Activated CD4-positive, alpha-beta memory T cell treated with anti-CD3 and anti-CD28 coated beads, Interleukin-2, amount 10 ng/mL, durations not matched to agents 7 days and 5 days (primary cell): ENCODE measurements around the gene CCL17. TPM values are rescaled to one million over a fixed set of nuclear protein-coding genes. Genes with fewer than 3 reads are reported as not detected.

Source experiments
- CTCF ChIA-PET: fragments of 350-600 bp; sonication (Branson Sonifier 250); formaldehyde crosslinking; loops from one replicate; lab custom pipeline; 2021; ENCODE audit warnings: antibody characterized with exemption, inconsistent platforms; lab: Charles Lee
- POLR2A ChIA-PET: fragments of 350-600 bp; sonication (Branson Sonifier 250); formaldehyde crosslinking; loops from one replicate; lab custom pipeline; 2021; ENCODE audit warnings: antibody characterized with exemption; lab: Charles Lee
- DNase-seq: peaks from one replicate; pipeline ENCODE4 v3.0.0-alpha.2; 2020
- H3K27ac Mint-ChIP-seq: one replicate; pipeline ENCODE4 v1.8.0; 2021; ENCODE audit warnings: mild to moderate bottlenecking, mixed read lengths
- H3K27me3 Mint-ChIP-seq: one replicate; pipeline ENCODE4 v1.8.0; 2021; ENCODE audit warnings: mixed read lengths
- H3K36me3 Mint-ChIP-seq: one replicate; pipeline ENCODE4 v1.8.0; 2021; ENCODE audit warnings: low read depth, mixed read lengths
- H3K4me1 Mint-ChIP-seq: one replicate; pipeline ENCODE4 v1.8.0; 2021; ENCODE audit warnings: mixed read lengths
- H3K4me3 Mint-ChIP-seq: one replicate; pipeline ENCODE4 v1.8.0; 2021; ENCODE audit warnings: mild to moderate bottlenecking, mixed read lengths
- H3K9me3 Mint-ChIP-seq: one replicate; pipeline ENCODE4 v1.8.0; 2021; ENCODE audit warnings: mixed read lengths
- total RNA-seq, 2 experiments: library from RNA; stranded (reverse); gene quantifications; one replicate each; pipeline ENCODE4 v1.2.3, GENCODE V29; 2021

The CCL17 gene
- total RNA-seq, 2 experiments from 2014 or later: not detected

DNA sequence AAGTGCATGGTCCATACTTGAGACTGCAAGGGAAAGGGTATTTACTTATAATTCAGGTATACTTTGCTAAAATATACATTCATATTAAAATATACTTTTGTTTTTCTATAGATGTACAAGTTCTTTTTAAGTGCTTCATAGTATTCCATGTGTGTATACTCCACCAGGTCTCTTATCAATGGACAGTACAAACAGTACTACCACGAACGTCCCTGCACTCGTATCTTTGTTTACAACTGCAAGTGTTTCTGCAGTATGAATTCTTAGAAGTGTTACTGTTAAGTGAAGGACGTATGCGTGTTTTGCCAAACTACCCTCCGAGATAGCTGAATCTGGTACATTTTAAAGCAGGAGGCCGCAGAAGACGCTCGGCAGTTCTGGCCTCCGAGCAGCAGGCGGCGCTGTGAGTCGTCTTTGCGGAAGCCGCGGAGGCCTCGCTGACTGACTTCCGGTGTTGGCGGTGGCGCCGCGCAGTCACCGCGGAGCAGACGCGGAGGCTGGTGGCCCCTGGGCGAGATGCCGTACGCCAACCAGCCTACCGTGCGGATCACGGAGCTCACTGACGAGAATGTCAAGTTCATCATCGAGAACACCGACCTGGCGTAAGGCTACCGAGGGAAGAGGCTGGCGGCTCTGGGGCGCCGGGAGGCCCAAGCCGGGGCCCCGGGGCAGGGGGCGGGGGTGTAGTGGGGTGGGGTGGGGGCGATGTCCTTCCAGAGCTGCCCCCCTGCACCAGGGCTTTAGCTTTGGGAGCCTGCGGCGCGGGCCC, 57.8 kb downstream of the CCL17 start, which contains the start of gene POLR2C:
TSS of gene POLR2C (plus strand) at position 471 of the 769 bp plus-strand sequence. CDS start at position 517, 46 bp downstream.
- Mint-ChIP-seq H3K36me3 (peaks cover 35% of the 10 kb centered on the region), H3K4me3 (peak within 1 kb of the TSS; percentile 99), H3K27me3 (no peaks in the 10 kb centered on the region), H3K4me1 (peaks cover 36% of the 10 kb centered on the region), H3K9me3 (no peaks in the 10 kb centered on the region), H3K27ac (peak within 1 kb of the TSS; percentile 96)
- ChIA-PET POLR2A (interaction anchor here (0.6 to 5.0 kb wide), 21 partner anchors 11 to 529 kb away, joined by 3 to 65 read pairs (median 6); partner anchors contain the start of genes CCDC102A, CIAPIN1, COQ9 and DOK4), CTCF (interaction anchor here (0.6 to 2.3 kb wide), 34 partner anchors 10 to 611 kb away, joined by 3 to 45 read pairs (median 4); partner anchors contain the start of genes CCDC102A, CCL17, CIAPIN1 and COQ9)
- peak; percentile 93 for DNase-seq

DNA sequence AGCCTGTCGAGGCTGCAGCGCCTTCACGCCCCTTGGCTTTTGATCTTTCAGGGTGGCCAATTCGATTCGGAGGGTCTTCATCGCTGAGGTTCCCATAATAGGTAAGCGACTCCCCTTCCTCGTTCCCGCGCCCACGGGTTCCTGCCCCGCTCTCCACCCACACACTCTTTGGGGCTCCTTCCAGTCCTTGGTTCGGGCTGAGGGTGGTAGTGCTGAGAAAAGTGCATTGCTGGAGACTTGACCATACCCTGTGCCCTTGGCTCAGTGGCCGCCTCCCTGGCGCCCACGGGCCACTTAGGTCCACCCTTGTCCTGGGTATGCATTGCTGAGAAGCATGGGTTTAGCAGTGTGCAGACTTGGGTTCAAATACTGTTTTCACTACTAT, 58.4 kb downstream of the CCL17 start:
- CTCF ChIA-PET: interaction anchor here (0.6 to 2.3 kb wide), 28 partner anchors 9 to 612 kb away, joined by 3 to 45 read pairs (median 4); partner anchors contain the start of genes CCDC102A, CIAPIN1, COQ9 and DOK4
- Mint-ChIP-seq H3K9me3 (no peaks in the 10 kb centered on the region), H3K27ac (peak overlapping the region; percentile 96), H3K36me3 (peaks cover 40% of the 10 kb centered on the region), H3K27me3 (no peaks in the 10 kb centered on the region), H3K4me3 (peak overlapping the region; percentile 99), H3K4me1 (peaks cover 36% of the 10 kb centered on the region)
- POLR2A ChIA-PET: interaction anchor here (0.6 to 5.0 kb wide), 18 partner anchors 10 to 277 kb away, joined by 3 to 65 read pairs (median 6); partner anchors contain the start of genes CCDC102A, CIAPIN1, COQ9 and DOK4
- peak; percentile 26 for DNase-seq

DNA sequence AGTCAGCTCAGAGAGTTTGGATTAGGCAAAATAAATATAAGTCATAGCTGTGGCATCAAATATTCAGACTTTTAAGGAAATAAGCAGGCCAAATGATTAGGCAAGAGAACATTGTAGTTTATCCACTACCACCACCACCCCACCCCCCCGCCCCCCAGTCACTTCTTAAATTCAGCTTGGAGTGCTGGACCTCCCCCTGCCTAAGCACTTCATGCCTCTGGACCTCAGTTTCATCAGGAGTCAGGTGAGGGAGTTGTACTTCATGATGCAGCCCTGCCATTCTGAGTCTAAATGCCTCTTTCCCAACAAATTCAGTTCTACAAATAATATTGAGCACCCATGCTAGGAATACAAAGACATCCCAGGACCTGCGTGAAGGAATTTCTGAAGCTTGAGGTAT, 60.0 kb downstream of the CCL17 start:
- Mint-ChIP-seq H3K9me3 (no peaks in the 10 kb centered on the region), H3K4me3 (no peak overlapping the region), H3K27ac (no peak overlapping the region), H3K27me3 (no peaks in the 10 kb centered on the region), H3K36me3 (peaks cover 52% of the 10 kb centered on the region), H3K4me1 (peaks cover 36% of the 10 kb centered on the region)
- CTCF ChIA-PET: interaction anchor here (0.8 to 1.3 kb wide), 3 partner anchors 10 to 21 kb away, joined by 3 to 5 read pairs (median 4); partner anchors contain the start of genes CIAPIN1 and COQ9
- POLR2A ChIA-PET: interaction anchor here (0.5 to 5.0 kb wide), 5 partner anchors 9 to 98 kb away, joined by 3 to 65 read pairs (median 15); partner anchors contain the start of genes CCDC102A, CIAPIN1 and COQ9
- no peak for DNase-seq

Other genes with a start within 250 kb of the CCL17 start
- gene PSME3IP1, start 218.7 kb upstream of the CCL17 start, total RNA-seq: 100 to 1,000 TPM; 112 to 115 TPM
- 10 to 100 TPM; 34.1 to 39.3 TPM for gene RSPRY1, start 218.4 kb upstream of the CCL17 start, total RNA-seq
- gene ARL2BP, start 159.5 kb upstream of the CCL17 start, total RNA-seq: 10 to 100 TPM; 32.8 to 32.9 TPM
- gene PLLP, start 120.1 kb upstream of the CCL17 start, total RNA-seq: under 1 TPM in 1 of 2 experiments, not detected in 1; 0.18 TPM
- gene CCL22, start 46.0 kb upstream of the CCL17 start, total RNA-seq: under 1 TPM in 1 of 2 experiments, not detected in 1; 0.10 TPM
- gene CX3CL1, start 32.3 kb upstream of the CCL17 start, total RNA-seq: not detected
- gene CIAPIN1, start 42.6 kb downstream of the CCL17 start, total RNA-seq: 10 to 100 TPM; 35.8 to 36.1 TPM
- gene COQ9, start 42.7 kb downstream of the CCL17 start, total RNA-seq: 10 to 100 TPM; 28.5 to 29.0 TPM
- 10 to 100 TPM; 47.8 to 48.8 TPM for gene POLR2C, start 57.9 kb downstream of the CCL17 start, total RNA-seq
- gene DOK4, start 81.7 kb downstream of the CCL17 start, total RNA-seq: 1 to 10 TPM; 2.5 to 3.4 TPM
- gene CCDC102A, start 131.8 kb downstream of the CCL17 start, total RNA-seq: 1 to 10 TPM; 9.1 to 9.7 TPM
- gene ADGRG5, start 137.9 kb downstream of the CCL17 start, total RNA-seq: 10 to 100 TPM; 12.3 to 12.4 TPM
- gene ADGRG1, start 223.9 kb downstream of the CCL17 start, total RNA-seq: 1 to 10 TPM; 7.4 to 8.3 TPM